Activated naive CD4-positive, alpha-beta T cell treated with anti-CD3 and anti-CD28 coated beads, Interleukin-2, amount 50 U/mL, for 16 hours (primary cell): ENCODE data around the gene TASOR2.

Experiments used
- DNase-seq: peaks from one replicate; pipeline ENCODE4 v3.0.0-alpha.2; 2020

Gene TASOR2, protein sequence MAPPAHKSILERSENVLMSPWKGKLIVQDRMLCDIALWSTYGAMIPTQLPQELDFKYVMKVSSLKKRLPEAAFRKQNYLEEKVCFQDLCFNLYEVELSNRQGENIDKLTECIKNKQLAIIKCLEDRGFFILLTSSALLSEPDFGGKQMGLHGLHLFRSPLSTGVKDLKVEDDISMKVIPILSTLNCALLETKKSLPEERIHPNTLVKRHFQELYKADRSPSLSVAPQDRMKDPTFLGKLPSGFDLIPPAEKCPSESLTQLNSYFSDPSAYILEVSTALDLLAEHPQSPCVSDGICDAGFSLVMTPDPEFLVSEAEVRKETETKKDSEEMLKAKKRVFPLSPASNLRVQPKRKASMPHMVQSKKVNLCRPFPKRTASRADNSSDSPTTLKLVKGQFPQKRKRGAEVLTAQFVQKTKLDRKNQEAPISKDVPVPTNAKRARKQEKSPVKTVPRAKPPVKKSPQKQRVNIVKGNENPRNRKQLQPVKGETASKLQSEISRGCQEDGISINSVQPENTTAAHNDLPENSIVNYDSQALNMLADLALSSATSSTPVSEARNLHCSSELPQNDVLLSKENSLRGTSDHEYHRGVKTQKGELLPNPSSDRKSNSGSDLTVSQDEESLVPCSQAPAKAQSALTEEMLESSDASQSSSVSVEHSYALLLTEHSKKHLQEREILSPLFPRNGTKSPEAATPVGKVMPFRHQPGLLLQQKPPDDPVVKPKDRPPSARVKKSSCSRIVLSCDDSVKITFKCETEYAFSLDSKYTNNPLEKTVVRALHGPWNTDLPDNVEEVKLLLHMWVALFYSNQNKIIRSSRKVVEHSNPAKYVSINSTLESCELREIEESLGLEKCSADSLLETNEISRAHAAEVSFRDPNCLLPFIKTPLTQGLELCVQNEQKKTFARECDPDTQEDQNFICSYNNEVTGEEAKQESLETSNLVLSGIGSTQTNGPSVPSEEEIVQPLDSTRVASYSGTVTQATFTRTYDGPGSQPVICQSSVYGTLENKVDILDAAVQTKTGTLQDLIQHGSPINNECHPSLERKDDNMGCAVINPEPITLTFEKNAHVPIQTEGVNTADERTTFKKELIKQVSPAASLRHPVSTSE (N-terminal part only)

DNA sequence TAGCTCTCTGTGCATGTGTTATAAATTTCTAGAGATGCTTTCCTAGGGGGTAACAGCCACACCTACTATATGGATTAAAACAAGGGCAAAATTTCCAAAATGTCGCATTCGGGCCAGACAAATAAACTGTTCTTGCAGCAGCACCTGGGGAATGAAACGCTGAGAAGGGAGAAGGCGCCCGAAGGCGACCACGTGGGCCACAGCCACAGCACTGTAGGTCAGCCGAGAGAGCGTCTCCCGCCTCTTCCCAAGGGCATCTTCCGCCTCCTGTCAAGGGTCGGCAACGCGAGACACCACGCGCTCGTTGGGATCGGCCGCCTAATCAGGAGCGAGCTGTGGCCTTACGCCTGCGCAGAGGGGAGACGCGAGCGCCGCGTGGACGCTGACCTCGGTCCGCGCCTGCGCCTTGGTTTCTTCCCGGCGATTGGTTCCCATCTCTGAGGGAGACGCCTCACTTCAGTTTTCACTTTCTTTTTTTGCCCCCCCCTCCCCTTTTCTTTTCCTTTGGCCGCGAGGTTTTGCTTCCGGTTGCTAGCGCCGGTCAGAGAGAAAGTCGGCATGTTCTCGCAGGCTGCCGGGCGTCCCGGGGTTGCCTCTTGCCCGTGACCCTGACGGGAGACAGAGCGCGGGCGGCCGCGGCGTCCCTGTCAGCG, at the start of gene TASOR2:
Gene TASOR2, plus strand, starts transcription at position 521 of the 653 bp plus-strand sequence. CDS start 35,805 bp downstream, outside the sequence.
- peak; percentile 96 for DNase-seq

DNA sequence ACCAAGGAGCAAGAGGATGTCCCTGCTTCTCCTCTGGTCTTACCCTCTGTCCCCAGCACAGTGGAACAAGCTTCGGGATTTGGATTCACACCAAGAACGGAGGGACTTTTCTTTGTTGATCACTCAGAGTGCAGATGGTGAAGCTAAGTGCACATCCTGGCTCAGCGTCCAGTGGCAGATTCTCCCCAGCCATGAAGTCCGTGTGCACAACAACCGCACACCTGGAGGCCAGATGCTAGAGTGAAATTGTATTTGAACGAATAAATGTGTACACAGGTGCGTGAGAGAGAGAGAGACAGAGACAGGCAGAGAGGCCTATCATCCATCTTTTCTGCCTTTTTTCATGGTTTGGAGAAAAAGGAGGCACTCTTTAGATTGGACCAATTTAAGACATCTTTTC, 49.7 kb upstream of the TASOR2 start:
- no peak for DNase-seq

DNA sequence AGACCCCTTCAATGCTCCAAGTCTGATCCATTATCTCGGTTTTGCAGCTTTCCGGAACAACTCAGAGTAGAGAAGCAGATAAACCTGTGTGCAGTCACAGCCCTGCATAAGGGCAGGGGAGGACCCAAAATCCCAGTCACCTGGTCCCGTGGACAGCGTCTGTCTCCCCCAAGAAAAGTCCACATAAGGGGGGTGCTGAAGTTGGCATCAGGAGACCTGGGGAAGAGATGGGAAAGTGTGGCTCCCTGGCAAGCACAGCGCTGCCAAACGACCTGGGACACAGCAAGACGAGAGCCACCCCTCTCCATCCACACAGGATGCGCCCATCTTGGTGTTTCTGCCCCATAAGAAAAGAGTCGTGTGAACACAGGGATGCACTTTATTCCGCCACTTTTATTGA, 46.1 kb upstream of the TASOR2 start:
- DNase-seq, result no peak

DNA sequence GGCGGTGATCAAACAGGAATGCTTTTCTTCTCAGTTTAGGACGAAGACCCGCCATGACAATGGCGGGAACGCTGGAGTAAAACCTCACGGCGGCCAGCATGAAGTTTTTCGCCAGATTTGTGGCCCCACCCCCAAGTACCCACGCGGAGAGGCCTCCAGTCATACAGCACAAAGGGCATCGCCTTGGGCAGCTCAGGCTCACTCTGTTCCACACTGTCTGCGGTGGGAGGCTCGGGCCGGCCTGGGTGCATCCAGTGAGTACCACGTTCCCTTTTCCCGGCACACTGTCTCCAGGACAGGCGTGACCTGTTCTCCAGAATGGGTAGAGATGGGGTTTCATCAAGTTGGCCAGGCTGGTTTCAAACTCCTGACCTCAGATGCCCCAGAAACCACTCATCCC, 45.6 kb upstream of the TASOR2 start:
- no peak for DNase-seq

DNA sequence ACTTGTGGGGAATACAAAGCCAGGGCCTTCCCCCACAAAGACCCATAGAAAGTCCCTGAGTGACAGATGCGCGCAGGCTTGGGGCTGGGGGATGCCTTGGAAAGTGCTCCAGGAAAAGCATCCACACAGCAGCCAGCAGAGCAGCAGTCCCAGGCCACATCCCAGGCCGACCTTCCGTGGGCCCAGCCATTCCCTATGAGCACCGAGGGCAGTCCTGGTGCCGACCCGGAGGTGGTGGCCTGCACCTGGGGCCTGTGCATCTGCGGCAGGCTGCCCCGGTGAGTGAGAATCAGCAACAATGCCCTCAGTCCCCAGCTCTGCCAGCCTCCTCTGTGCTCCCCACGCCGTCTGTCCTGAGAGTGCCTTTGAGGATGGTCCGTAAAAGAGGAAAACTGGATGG, 44.6 kb upstream of the TASOR2 start:
- no peak for DNase-seq

DNA sequence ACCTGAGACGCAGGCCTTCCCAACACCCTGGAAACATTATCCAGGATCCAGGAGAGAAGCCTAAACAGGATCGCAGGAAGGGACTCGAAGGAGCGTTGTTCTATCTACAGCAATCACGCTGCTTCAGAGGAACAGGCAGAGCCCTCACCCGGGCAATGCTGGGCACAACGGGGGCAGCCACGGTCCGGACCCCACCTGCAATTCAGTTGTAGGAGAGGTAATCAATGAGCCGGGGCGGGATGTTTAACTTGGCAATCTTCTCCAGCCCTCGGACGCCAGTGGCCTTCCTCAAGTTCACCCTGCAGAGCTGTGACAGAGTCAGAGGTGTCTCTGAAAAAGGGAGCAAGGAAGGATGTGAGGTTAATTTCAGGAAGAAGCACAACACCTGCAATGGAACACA, 44.1 kb upstream of the TASOR2 start:
- no peak for DNase-seq

DNA sequence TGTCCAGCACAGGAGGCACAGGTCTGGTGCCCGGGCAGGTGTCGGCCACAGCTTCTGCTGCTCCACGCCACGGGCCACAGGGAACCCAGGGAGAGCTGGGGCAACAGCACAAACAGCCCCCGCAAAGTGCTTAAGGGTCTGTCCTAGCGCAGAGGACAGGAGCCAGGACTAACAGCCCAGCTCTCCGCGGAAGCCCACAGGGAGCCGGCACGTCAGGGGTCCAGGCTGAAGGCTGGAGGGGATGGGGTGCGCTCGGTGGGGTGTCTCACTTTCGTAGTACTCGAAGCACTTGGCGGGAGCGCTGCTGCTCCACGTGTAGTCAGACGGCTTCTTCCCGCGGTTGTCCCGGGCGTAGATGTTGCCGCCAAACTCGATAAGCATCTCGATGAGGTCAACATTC, 43.1 kb upstream of the TASOR2 start:
- no peak for DNase-seq

DNA sequence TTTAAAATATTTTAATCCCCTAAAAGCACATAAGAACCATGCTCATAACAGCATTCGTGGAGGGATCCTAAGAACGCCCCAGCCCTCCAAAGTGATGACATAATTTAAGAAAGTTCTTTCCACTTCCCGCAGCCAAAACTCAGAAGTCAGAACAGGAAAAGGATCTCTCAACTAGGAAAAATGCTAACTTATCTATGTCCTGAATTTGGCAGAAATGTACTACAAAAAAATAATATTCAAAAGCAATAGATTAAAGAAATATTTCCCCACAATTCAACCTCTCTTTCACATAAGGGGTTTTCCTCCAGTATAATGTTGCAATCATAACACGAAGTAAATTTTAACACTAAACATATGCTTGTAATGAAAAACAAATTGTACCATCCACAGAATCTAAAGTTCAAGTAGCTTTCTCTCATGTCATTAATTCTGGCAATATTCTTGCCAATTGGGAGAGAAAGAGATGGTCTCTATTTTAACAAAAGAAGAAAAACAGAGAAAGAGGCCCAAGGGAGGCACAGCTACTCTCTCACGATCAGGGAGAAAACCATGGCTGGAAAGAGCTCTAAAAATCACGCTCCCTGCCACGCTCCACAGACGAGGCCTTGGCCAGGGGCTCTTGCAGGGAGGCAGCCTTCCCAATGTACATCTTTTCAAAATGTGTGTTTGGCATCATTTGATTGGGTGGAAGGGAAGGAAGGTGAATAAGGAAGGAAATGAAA, 41.1 kb upstream of the TASOR2 start:
- DNase-seq, result no peak

DNA sequence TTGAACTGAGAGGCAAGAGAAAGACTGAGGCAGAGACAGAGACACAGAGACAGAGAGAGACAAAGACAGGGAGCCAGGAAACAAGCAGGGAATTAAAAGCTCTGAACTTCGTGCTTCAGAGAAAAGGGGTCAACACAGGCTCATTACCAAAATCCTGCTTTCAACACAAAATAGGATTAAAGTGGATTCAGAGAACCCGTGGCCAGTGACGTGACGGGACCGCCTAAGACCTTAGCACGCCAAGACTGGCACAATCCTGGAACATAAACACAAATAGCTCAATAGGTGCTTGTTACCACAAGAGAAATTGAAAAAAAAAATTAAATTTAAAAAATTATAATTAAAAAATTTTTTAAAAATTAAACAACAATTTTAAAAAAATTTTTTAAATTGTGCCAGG, 39.7 kb upstream of the TASOR2 start:
- no peak for DNase-seq

DNA sequence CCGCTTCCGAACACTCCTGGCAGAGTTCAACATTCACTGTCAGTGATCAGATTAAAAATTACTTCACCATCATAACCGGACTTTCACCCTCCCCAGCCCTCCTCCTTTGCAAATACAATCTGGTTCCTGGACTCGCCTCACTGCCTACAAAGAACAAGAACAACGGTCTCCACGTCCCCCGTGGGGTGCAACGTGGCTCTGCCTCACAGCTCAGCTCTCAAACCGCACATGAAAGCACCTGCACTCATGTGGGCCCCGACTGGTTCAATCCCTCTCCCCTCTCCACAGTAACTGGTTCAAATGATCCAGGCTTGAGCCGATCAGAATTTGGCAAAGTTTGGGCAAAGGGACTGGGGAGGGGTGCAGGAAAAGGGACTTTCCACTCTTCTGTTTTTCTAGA, 39.3 kb upstream of the TASOR2 start:
- no peak for DNase-seq

DNA sequence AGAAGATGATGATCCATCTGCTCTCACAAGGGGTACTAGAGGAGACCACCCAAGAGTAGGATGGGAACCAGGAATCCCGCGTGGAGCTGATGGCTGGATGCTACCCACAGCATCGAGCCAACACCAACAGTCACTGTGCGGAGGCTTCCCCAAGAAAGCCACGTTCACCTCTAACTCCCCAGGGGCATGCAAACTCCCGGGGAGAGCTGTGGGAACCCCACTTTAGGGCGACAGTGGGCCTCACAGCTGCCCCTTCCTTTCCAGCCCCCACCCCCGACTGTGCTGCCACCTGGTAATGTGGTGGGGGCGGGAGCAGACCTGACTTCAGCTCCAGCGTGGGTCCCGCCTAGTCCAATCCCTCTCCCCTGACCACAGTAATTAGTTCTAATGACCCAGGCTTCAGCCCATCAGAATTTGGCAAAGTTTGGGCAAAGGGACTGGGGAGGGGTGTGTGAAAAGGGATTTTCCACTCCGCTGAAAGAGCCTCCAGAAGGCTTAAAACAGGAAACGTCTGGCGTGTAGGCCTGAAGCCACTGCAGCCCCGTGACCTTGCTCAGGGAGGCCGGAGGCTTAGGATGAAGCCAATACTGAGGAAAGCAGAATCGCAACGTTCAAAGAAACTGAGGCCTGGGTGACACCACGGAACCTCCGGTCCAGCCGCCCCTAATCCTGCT, 38.6 kb upstream of the TASOR2 start:
- no peak for DNase-seq

DNA sequence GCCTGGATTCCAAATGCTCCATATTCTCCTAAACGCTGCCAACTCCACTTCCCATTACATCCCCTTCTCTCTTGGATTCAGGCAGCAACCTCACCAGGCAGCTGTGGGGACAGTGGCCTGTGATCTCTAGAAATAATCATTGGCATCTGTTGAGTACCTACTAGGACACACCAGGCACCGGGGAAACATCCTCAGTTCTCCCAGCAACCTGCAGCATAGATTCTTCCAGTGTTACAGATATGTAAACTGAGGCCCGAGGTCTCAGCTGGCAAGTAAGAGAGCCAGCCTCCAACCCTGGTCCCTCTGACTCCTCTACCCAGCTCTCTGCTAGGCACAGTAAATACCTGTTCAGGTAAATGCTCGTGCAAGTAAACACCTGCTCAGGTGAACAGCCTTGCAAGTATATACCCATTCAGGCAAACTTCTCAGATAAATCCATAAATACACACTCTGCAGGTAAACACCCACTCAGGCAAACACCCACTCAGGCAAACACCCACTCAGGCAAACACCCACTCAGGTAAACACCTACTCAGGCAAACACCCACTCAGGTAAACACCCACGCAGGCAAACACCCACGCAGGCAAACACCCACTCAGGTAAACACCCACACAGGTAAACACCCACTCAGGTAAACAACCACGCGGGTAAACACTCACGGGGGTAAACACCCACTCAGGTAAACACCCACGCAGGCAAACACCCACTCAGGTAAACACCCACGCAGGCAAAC, 37.0 kb upstream of the TASOR2 start:
- no peak for DNase-seq

DNA sequence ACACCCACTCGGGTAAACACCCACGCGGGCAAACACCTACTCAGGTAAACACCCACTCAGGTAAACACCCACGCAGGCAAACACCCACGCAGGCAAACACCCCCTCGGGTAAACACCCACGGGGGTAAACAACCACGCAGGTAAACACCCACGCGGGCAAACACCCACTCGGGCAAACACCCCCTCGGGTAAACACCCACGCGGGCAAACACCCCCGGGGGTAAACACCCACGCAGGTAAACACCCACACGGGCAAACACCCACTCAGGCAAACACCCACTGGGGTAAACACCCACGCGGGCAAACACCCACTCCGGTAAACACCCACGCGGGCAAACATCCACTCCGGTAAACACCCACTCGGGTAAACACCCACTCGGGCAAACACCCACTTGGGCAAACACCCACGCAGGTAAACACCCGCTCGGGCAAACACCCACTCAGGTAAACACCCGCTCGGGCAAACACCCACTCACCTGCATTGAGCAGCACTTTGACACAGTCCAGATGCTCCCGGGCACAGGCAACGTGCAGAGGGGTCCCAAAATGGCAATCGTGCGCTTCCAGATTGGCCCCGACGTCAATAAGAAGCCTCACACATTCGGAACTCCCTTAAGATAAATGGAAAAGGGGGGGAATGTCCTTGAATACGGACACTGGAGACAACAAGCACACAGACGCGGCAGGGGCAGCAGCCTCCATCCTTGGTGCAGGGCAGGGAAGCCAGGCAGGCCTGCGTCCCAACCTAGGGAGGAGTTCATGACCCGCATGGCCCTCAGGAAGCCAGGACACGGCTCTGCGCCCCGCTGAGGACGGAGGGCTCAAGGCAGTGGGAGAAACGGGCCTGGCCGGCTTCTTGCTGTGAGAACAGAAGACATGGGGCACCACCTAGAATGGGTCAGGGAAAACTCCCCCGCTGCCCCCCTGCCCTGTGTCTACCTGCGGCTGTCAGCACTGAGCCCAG, 35.9 kb upstream of the TASOR2 start:
- no peak for DNase-seq

DNA sequence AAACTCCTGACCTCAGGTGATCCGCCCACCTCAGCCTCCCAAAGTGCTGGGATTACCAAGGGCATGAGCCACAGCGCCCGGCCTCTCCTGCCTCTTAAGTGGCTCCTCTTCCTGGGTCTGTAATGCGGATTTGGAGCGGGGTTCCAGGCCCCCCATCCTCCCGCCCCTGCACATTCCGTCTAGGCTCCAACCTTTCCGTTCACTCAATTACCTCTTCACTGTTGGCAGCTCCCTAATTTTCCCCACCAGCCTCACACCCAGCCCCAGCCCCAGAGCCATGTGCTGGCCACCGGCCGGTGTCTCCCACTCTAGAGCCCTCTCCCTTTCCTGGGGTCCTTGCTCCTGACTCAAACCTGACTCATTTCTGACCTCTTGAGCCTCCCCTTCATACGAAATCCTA, 34.9 kb upstream of the TASOR2 start:
- no peak for DNase-seq

DNA sequence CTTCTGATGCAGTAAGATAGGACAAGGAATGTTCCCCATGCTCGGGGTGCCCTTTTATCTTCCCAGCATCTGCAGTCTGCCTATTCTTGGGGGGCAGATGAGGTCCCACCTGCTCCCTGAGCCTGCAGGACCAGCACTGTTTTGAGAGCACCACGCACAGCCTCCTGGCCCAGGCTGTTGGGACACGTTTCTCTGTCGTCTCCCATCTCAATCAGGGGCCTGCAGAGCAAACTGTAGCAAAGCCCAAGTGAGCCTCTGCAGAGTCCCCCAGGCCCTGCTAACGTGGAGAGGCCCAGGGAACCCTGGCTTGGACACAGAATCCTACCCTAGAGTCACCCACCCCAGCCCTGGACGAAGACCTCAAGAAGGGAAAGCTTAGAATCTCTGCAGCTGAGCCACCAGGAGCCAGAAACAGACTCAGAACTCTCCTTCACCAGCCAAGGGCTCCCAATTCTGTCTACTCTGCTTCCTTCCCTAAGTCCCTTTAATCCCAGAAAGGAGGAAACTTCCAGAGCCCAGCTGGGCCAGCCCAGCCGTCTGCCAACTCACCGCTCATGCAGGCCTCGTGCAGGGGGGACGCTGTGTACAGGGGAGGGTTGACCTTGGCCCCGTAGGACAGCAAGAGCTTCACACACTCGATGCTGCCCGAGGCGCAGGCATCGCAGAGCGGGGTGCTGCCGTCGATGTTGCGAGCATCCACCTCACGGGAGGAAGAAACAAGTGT, 33.8 kb upstream of the TASOR2 start:
- no peak for DNase-seq

DNA sequence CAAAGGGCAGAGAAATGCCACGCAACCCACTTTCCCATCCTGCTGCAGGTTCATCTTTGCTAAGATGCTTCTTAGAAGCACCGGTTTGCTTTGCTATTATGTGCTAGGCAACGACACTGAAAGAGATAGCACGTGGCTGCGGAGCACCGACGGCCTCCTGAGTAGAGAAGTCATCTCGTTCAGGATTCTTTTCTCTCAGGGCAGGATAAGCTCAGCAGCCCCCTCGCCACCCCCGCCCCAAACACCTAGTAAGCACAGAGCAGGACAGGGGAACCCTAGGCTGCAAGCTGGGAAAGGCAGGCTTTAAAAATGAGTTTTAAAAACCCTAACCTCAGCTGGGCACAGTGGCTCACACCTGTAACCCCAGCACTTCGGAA, 33.3 kb upstream of the TASOR2 start:
- no peak for DNase-seq

DNA sequence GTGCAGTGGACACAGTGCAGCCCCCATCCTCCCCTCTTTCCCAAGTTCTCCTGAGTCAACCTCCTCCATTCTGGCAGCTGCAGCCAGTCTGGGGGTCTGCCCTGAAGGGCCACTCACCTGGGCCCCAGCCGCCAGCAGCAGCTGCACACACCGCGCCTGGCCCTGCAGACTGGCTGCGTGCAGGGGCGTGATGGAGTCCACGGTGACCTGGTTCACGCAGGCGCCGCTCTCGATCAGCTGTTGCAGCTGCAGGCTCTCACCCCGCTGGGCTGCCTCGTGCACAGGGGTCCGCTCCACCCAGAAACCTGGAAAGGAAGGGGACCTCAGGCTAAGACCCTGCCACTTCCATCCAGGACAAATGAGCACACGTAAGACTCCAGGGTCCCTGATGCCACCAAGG, 31.9 kb upstream of the TASOR2 start:
- no peak for DNase-seq

DNA sequence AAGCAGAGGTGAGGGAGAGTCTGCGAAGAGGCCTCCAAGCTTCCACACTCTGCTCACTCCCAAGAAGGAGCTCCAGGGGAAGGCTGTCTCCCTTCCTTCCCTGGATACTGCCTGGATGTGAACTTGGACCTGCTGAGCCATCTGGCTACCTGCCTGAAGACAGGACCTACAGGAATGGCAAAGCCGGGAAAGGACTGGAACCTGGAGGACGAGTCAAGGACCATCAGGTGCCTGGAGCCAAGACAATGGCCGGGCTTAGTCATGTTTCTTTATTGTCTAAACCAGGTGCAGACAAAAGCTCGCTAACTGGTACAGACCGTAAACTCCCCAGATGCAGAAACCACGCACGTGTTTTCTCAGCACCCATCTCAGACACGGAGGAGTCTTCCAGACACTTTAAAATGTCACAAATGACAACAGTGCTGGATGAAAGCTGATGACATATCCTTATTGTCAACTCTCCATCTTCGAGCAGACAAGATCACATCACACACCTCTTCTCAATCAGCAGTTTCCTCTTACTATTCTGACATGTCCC, 30.4 kb upstream of the TASOR2 start:
- no peak for DNase-seq

DNA sequence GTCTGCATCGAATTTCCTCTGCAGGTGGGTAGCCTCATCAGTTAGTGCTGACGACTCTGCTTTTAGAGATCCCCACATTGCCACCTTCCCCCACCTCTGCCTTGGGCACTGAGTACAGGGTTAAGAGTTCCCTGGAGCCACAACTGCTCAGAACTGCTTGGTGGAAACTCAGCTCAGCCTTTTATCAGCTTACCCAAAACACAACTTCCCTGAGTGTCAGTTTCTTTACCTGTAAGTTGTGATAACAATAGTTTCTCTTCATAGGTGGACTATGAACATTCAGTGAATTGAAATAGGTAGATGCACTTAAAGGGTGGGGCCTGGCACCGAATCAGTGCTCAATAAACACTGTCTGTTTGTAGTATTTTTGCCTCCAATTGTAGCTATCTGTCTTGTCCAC, 29.5 kb upstream of the TASOR2 start:
- no peak for DNase-seq
